OCI-M1 (cell line): ENCODE data around the gene FZR1.
A peak's percentile ranks its signal among the peaks of the same experiment; 100 is the strongest.

Source experiments
- DNase-seq: peaks from one replicate; lab custom pipeline; 2025; lab: John Stamatoyannopoulos, UW

Gene FZR1

GRCh38 chr19:3531716-3532115 is 25.6 kb downstream of the FZR1 start:
- DNase-seq: no peak

GRCh38 chr19:3532154-3532786 is 26.2 kb downstream of the FZR1 start:
- DNase-seq: no peak

- no peak for DNase-seq
These were observed 26.9 kb downstream of the FZR1 start for GRCh38 chr19:3533033-3533432.

GRCh38 chr19:3533563-3534216 is 27.6 kb downstream of the FZR1 start:
- no peak for DNase-seq

- no peak for DNase-seq
These were observed 28.5 kb downstream of the FZR1 start for GRCh38 chr19:3534375-3535234.

GRCh38 chr19:3535235-3535535 is 29.1 kb downstream of the FZR1 start:
- DNase-seq: no peak

GRCh38 chr19:3535563-3535965 is 29.5 kb downstream of the FZR1 start:
- DNase-seq: no peak

- no peak for DNase-seq
These were observed 29.9 kb downstream of the FZR1 start for GRCh38 chr19:3535981-3536380.

GRCh38 chr19:3536429-3537100 is 30.5 kb downstream of the FZR1 start:
- DNase-seq: no peak

- no peak for DNase-seq
These were observed 31.0 kb downstream of the FZR1 start for GRCh38 chr19:3537101-3537437.

- no peak for DNase-seq
These were observed 31.5 kb downstream of the FZR1 start for GRCh38 chr19:3537438-3538240.

- DNase-seq: no peak
These were observed 32.3 kb downstream of the FZR1 start for GRCh38 chr19:3538258-3538929.

GRCh38 chr19:3538965-3539755 is 33.0 kb downstream of the FZR1 start, which contains the start of gene TEKTIP1:
TSS of gene TEKTIP1 (plus strand) at chr19:3539174. CDS start at chr19:3539178, 4 bp downstream.
- DNase-seq: no peak

GRCh38 chr19:3539756-3540118 is 33.6 kb downstream of the FZR1 start:
- DNase-seq: no peak

- no peak for DNase-seq
These were observed 37.3 kb downstream of the FZR1 start for GRCh38 chr19:3543150-3544057.

GRCh38 chr19:3544058-3544376 is 37.9 kb downstream of the FZR1 start:
- DNase-seq: no peak

GRCh38 chr19:3544742-3545668 is 38.9 kb downstream of the FZR1 start:
- DNase-seq: peak; percentile 72

- DNase-seq: no peak
These were observed 39.5 kb downstream of the FZR1 start for GRCh38 chr19:3545669-3546034.

GRCh38 chr19:3546119-3546518 is 40.0 kb downstream of the FZR1 start:
- no peak for DNase-seq
